Neural progenitor cell (in vitro differentiated cells): ENCODE results near the gene UCP3. TPM values are rescaled to one million over a fixed set of nuclear protein-coding genes. Genes with fewer than 3 reads are reported as not detected.

Experiments used
- DNase-seq: peaks from one replicate; pipeline ENCODE4 v3.0.0-alpha.2; 2016; ENCODE audit warnings: low spot score
- H2AFZ ChIP-seq: fragments of 200-600 bp; sonication (generic); replicated peaks from 2 replicates; pipeline ENCODE4 v1.6.1; 2016; ENCODE audit warnings: antibody characterized with exemption
- H3F3A ChIP-seq: fragments of 200-600 bp; sonication (generic); 2 replicates; pipeline ENCODE4 v1.6.1; 2016; ENCODE audit warnings: antibody characterized with exemption, low read depth
- H3K27ac ChIP-seq: fragments of 200-600 bp; sonication (generic); 2 replicates; pipeline ENCODE4 v1.5.1; 2016; ENCODE audit warnings: mild to moderate bottlenecking
- H3K27me3 ChIP-seq: fragments of 200-600 bp; sonication (generic); 2 replicates; pipeline ENCODE4 v1.6.1; 2016; ENCODE audit warnings: mild to moderate bottlenecking, moderate library complexity
- H3K36me3 ChIP-seq: fragments of 200-600 bp; sonication (generic); 2 replicates; pipeline ENCODE4 v1.5.1; 2016
- H3K4me1 ChIP-seq: fragments of 200-600 bp; sonication (generic); 2 replicates; pipeline ENCODE4 v1.6.1; 2016; ENCODE audit warnings: mixed run types
- H3K4me2 ChIP-seq: fragments of 200-600 bp; sonication (generic); 2 replicates; pipeline ENCODE4 v1.6.1; 2016
- H3K4me3 ChIP-seq: fragments of 200-600 bp; sonication (generic); 2 replicates; pipeline ENCODE4 v1.5.1; 2016
- H3K79me2 ChIP-seq: fragments of 200-600 bp; sonication (generic); 2 replicates; pipeline ENCODE4 v1.6.1; 2016; ENCODE audit warnings: low read depth
- H3K9ac ChIP-seq: fragments of 200-600 bp; sonication (generic); 2 replicates; pipeline ENCODE4 v1.6.1; 2016
- H3K9me3 ChIP-seq: fragments of 200-600 bp; sonication (generic); 2 replicates; pipeline ENCODE4 v1.5.1; 2016; ENCODE audit warnings: low read depth
- H4K20me1 ChIP-seq: fragments of 200-600 bp; sonication (generic); 2 replicates; pipeline ENCODE4 v1.6.1; 2016; ENCODE audit warnings: low read depth
- H3K27ac Mint-ChIP-seq: 3 replicates; pipeline ENCODE4 v1.8.0; 2021; ENCODE audit warnings: mixed read lengths
- H3K27me3 Mint-ChIP-seq: 2 replicates; pipeline ENCODE4 v1.8.0; 2022; ENCODE audit warnings: low read depth, mild to moderate bottlenecking, inconsistent platforms, moderate library complexity, mixed read lengths; ENCODE audit not compliant: insufficient read depth
- H3K36me3 Mint-ChIP-seq: 3 replicates; pipeline ENCODE4 v1.8.0; 2021; ENCODE audit warnings: mixed read lengths
- H3K4me1 Mint-ChIP-seq: 3 replicates; pipeline ENCODE4 v1.8.0; 2021; ENCODE audit warnings: mixed read lengths
- H3K4me3 Mint-ChIP-seq: 3 replicates; pipeline ENCODE4 v1.8.0; 2021; ENCODE audit warnings: mild to moderate bottlenecking, moderate library complexity, mixed read lengths
- H3K9me3 Mint-ChIP-seq: 3 replicates; pipeline ENCODE4 v1.8.0; 2020; ENCODE audit warnings: mixed read lengths
- EZH2 ChIP-seq: fragments of 200-600 bp; sonication (generic); IDR thresholded peaks from 2 replicates; pipeline ENCODE4 v1.6.1; 2017; ENCODE audit warnings: antibody characterized with exemption, mild to moderate bottlenecking, moderate library complexity
- EZH2phosphoT487 ChIP-seq: fragments of 200-600 bp; sonication (generic); IDR thresholded peaks from 2 replicates; pipeline ENCODE4 v1.6.1; 2017; ENCODE audit warnings: antibody characterized with exemption
- total RNA-seq: library from RNA; depleted of rRNA; stranded (reverse); fragments of >200 nt; gene quantifications from 2 replicates; pipeline ENCODE4 v1.2.3, GENCODE V29; 2015; ENCODE audit warnings: low replicate concordance
- TF ChIP-seq, protein P1 (sequence below): fragments of 200-600 bp; sonication (generic); IDR thresholded peaks from 2 replicates; pipeline ENCODE4 v1.5.1; 2017; ENCODE audit warnings: antibody characterized with exemption, mild to moderate bottlenecking

The UCP3 gene
- total RNA-seq, 1 donor from 2014 or later, result not detected

DNA sequence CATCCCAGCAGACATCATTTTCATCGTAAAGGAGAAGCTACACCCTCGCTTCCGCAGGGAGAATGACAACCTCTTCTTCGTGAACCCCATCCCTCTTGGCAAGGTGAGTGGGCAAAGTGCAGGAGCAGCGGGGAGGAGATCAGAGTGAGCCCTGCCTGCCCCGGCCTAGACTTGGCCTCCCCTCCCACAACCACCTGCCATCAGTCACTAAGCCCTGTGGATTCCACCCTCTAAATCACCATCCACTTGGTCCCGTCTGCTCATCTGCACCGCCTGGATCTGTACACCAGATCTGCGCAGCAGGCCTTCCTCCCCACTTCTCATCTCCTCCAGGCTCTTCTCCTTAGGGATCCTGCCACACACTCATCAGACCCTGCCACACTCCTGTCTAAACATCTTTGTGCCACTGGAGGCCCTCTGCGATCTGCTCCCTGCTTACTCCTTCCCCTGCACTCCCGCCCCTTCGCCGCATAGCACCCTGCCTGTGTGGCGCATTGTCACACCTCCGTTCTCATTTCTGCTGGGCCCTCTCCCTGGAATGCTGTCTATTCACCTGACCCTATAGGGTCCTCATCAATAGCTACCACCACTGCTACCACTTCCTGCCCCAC, 40.4 kb downstream of the UCP3 start:
- H3K4me3 Mint-ChIP-seq, result no peak overlapping the region

GRCh38 chr11:73965764-73966121, 43.1 kb downstream of the UCP3 start:
- no peak overlapping the region for H3K27ac ChIP-seq
- H2AFZ ChIP-seq, result no peak overlapping the region
- no peaks in the 10 kb centered on the region for H3K36me3 ChIP-seq
- H3K4me1 ChIP-seq, result no peaks in the 10 kb centered on the region
- Mint-ChIP-seq H3K27me3 (peaks cover 11% of the 10 kb centered on the region), H3K36me3 (no peaks in the 10 kb centered on the region), H3K27ac (no peak overlapping the region), H3K4me1 (no peaks in the 10 kb centered on the region), H3K4me3 (no peak overlapping the region), H3K9me3 (no peaks in the 10 kb centered on the region)
- H4K20me1 ChIP-seq, result no peaks in the 10 kb centered on the region
- peak; percentile 32 for DNase-seq
- no peaks in the 10 kb centered on the region for H3K79me2 ChIP-seq
- TF ChIP-seq EZH2 (no peak), EZH2phosphoT487 (no peak)
- TF ChIP-seq, protein P1, sequence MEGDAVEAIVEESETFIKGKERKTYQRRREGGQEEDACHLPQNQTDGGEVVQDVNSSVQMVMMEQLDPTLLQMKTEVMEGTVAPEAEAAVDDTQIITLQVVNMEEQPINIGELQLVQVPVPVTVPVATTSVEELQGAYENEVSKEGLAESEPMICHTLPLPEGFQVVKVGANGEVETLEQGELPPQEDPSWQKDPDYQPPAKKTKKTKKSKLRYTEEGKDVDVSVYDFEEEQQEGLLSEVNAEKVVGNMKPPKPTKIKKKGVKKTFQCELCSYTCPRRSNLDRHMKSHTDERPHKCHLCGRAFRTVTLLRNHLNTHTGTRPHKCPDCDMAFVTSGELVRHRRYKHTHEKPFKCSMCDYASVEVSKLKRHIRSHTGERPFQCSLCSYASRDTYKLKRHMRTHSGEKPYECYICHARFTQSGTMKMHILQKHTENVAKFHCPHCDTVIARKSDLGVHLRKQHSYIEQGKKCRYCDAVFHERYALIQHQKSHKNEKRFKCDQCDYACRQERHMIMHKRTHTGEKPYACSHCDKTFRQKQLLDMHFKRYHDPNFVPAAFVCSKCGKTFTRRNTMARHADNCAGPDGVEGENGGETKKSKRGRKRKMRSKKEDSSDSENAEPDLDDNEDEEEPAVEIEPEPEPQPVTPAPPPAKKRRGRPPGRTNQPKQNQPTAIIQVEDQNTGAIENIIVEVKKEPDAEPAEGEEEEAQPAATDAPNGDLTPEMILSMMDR, result no peak
- H3K27me3 ChIP-seq, result no peaks in the 10 kb centered on the region
- peaks cover 7% of the 10 kb centered on the region for H3F3A ChIP-seq
- H3K4me3 ChIP-seq, result no peak overlapping the region
- no peak overlapping the region for H3K4me2 ChIP-seq
- no peaks in the 10 kb centered on the region for H3K9me3 ChIP-seq
- no peak overlapping the region for H3K9ac ChIP-seq

More for the DNA sequence above, 40.4 kb downstream of the UCP3 start:
- no peaks in the 10 kb centered on the region for H4K20me1 ChIP-seq
- Mint-ChIP-seq H3K4me1 (no peaks in the 10 kb centered on the region), H3K36me3 (no peaks in the 10 kb centered on the region), H3K27ac (no peak overlapping the region), H3K9me3 (no peaks in the 10 kb centered on the region), H3K27me3 (peaks cover 9% of the 10 kb centered on the region)
- no peak overlapping the region for H2AFZ ChIP-seq
- no peak overlapping the region for H3K9ac ChIP-seq
- H3K79me2 ChIP-seq, result no peaks in the 10 kb centered on the region
- H3K9me3 ChIP-seq, result no peaks in the 10 kb centered on the region
- DNase-seq, result no peak
- H3K4me1 ChIP-seq, result no peaks in the 10 kb centered on the region
- H3K4me3 ChIP-seq, result no peak overlapping the region
- no peak overlapping the region for H3K4me2 ChIP-seq
- peaks cover 21% of the 10 kb centered on the region for H3F3A ChIP-seq
- no peak overlapping the region for H3K27ac ChIP-seq
- no peaks in the 10 kb centered on the region for H3K36me3 ChIP-seq
- TF ChIP-seq EZH2 (no peak), EZH2phosphoT487 (no peak)
- TF ChIP-seq, protein P1, result no peak
- no peaks in the 10 kb centered on the region for H3K27me3 ChIP-seq

DNA sequence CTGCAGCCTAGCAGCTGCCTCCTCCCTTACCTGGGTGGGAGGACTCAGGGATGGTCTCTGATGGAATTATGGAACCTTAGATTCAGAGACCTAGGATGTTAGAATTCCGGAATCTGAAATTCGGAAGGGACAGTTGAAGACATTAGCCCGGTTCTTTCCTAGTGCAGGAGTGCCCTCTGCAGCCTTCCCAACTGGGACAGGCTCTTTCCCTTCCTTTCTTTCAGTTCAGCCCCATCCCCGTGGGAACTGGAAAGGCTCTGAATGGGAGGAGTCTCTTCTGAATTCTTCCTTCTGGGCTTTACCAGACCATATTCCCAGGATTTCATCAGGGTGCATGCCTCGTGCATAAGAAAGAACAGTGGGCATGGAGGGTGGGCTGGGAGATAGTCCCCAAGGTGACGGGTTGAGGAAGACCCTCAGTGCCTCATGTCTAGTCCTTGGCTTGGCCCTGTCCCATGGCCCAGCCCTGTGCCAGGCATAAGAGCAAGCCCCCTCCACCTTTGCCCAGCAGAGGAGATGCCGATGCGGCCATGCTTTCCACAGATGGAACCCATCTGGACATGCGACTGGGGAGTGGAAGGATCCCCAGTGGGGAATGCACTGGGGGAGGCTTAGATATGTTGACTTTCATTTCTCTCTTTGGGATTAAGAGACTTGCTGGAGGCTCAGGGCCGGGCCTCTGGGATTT, 43.7 kb downstream of the UCP3 start:
- H3F3A ChIP-seq, result peaks cover 2% of the 10 kb centered on the region
- H3K36me3 ChIP-seq, result no peaks in the 10 kb centered on the region
- peak overlapping the region; percentile 25 for H3K4me2 ChIP-seq
- H4K20me1 ChIP-seq, result no peaks in the 10 kb centered on the region
- peak overlapping the region; percentile 80 for H2AFZ ChIP-seq
- no peak overlapping the region for H3K27ac Mint-ChIP-seq
- no peak overlapping the region for H3K27ac ChIP-seq
- no peaks in the 10 kb centered on the region for H3K9me3 Mint-ChIP-seq
- TF ChIP-seq, protein P1, result no peak
- H3K4me3 ChIP-seq, result no peak overlapping the region
- H3K27me3 Mint-ChIP-seq, result peaks cover 11% of the 10 kb centered on the region
- no peaks in the 10 kb centered on the region for H3K27me3 ChIP-seq
- H3K4me1 ChIP-seq, result no peaks in the 10 kb centered on the region
- no peak overlapping the region for H3K9ac ChIP-seq
- no peaks in the 10 kb centered on the region for H3K9me3 ChIP-seq
- no peaks in the 10 kb centered on the region for H3K4me1 Mint-ChIP-seq
- no peaks in the 10 kb centered on the region for H3K79me2 ChIP-seq
- no peaks in the 10 kb centered on the region for H3K36me3 Mint-ChIP-seq
- no peak overlapping the region for H3K4me3 Mint-ChIP-seq
- DNase-seq, result peak; percentile 26
